ENCODE results near the gene MIS18BP1.
"Not testable (repeated sequence)": the region's sequence is repeated elsewhere in the genome, so short reads cannot be mapped to it uniquely, and the experiment has no call there.

MIS18BP1 gene

GRCh38 chr14:45253070-45253753 lies at the start of gene MIS18BP1:
MIS18BP1 (minus strand) TSS chr14:45253202; CDS start chr14:45247286, 5,916 bp downstream.
- peak; percentile 93 for DNase-seq

- no peak for DNase-seq
Measured at GRCh38 chr14:45298423-45299117, 45.6 kb upstream of the MIS18BP1 start.

GRCh38 chr14:45294796-45295195 lies 41.8 kb upstream of the MIS18BP1 start:
- DNase-seq = not testable (repeated sequence)

GRCh38 chr14:45290547-45290946 lies 37.5 kb upstream of the MIS18BP1 start:
- DNase-seq = no peak

- no peak for DNase-seq
Measured at GRCh38 chr14:45287610-45288009, 34.6 kb upstream of the MIS18BP1 start.

- no peak for DNase-seq
Measured at GRCh38 chr14:45284802-45285201, 31.8 kb upstream of the MIS18BP1 start.

- DNase-seq = not testable (repeated sequence)
Measured at GRCh38 chr14:45281731-45282400, 28.9 kb upstream of the MIS18BP1 start.

GRCh38 chr14:45271858-45272537 lies 19.0 kb upstream of the MIS18BP1 start:
- no peak for DNase-seq

- no peak for DNase-seq
Measured at GRCh38 chr14:45270031-45270430, 17.0 kb upstream of the MIS18BP1 start.

- no peak for DNase-seq
Measured at GRCh38 chr14:45267071-45267470, 14.1 kb upstream of the MIS18BP1 start.

- no peak for DNase-seq
Measured at GRCh38 chr14:45262637-45263036, 9.6 kb upstream of the MIS18BP1 start.

- DNase-seq = no peak
Measured at GRCh38 chr14:45261209-45261608, 8.2 kb upstream of the MIS18BP1 start.

- DNase-seq = no peak
Measured at GRCh38 chr14:45258805-45259204, 5.8 kb upstream of the MIS18BP1 start.

- no peak for DNase-seq
Measured at GRCh38 chr14:45258073-45258472, 5.1 kb upstream of the MIS18BP1 start.

GRCh38 chr14:45254771-45255170 lies 1.8 kb upstream of the MIS18BP1 start:
- no peak for DNase-seq

- peak; percentile 18 for DNase-seq
Measured at GRCh38 chr14:45253754-45254310, 830 bp upstream of the MIS18BP1 start.

- DNase-seq = no peak
Measured at GRCh38 chr14:45252366-45253069, 484 bp downstream of the MIS18BP1 start.

- no peak for DNase-seq
Measured at GRCh38 chr14:45251912-45252311, 1.1 kb downstream of the MIS18BP1 start.

GRCh38 chr14:45249856-45250575 lies 3.0 kb downstream of the MIS18BP1 start:
- DNase-seq = no peak

- no peak for DNase-seq
Measured at GRCh38 chr14:45247427-45247826, 5.6 kb downstream of the MIS18BP1 start.

- DNase-seq = no peak
Measured at GRCh38 chr14:45246691-45247090, 6.3 kb downstream of the MIS18BP1 start.

- no peak for DNase-seq
Measured at GRCh38 chr14:45246151-45246550, 6.9 kb downstream of the MIS18BP1 start.

All from activated naive CD4-positive, alpha-beta T cell treated with anti-CD3 and anti-CD28 coated beads, Interleukin-2, amount 50 U/mL, for 16 hours (primary cell).